Ishikawa (cell line): ENCODE data around the gene IGFALS.
A peak's percentile ranks its signal among the peaks of the same experiment; 100 is the strongest.

Source experiments
- CEBPB ChIP-seq: IDR thresholded peaks from 2 replicates; pipeline ENCODE4 v1.6.1; 2012
- EP300 ChIP-seq: IDR thresholded peaks from 2 replicates; pipeline ENCODE4 v1.6.1; 2012; ENCODE audit warnings: borderline replicate concordance
- MAX ChIP-seq: IDR thresholded peaks from 2 replicates; pipeline ENCODE4 v1.6.1; 2012
- NFIC ChIP-seq: IDR thresholded peaks from 2 replicates; pipeline ENCODE4 v1.6.1; 2012
- RAD21 ChIP-seq: IDR thresholded peaks from 2 replicates; pipeline ENCODE4 v1.6.1; 2012; ENCODE audit warnings: low read depth
- REST ChIP-seq: IDR thresholded peaks from 2 replicates; pipeline ENCODE4 v1.6.1; 2012; ENCODE audit warnings: low read depth, mild to moderate bottlenecking
- TAF1 ChIP-seq: IDR thresholded peaks from 2 replicates; pipeline ENCODE4 v1.6.1; 2012; ENCODE audit warnings: low read depth, mild to moderate bottlenecking
- TCF12 ChIP-seq: IDR thresholded peaks from 2 replicates; pipeline ENCODE4 v1.6.1; 2012; ENCODE audit warnings: low read depth
- TEAD4 ChIP-seq: IDR thresholded peaks from 2 replicates; pipeline ENCODE4 v1.6.1; 2012
- USF1 ChIP-seq: IDR thresholded peaks from 2 replicates; pipeline ENCODE4 v1.6.1; 2012
- YY1 ChIP-seq: IDR thresholded peaks from 2 replicates; pipeline ENCODE4 v1.6.1; 2012; ENCODE audit warnings: low read depth

GRCh38 chr16:1812732-1813163, 19.2 kb upstream of the IGFALS start:
- 0 out of 2 replicates have a peak, but pooled peaks have one; percentile 47 for TF ChIP-seq TCF12
- TF ChIP-seq EP300, result no peak
- TF ChIP-seq YY1, result peak; percentile 36; the same call in 1 of the 2 replicates
- TF ChIP-seq CEBPB, result no peak
- peak; percentile 93 for TF ChIP-seq MAX
- peak; percentile 39; the same call in 1 of the 2 replicates for TF ChIP-seq TEAD4
- peak; percentile 41; the same call in 1 of the 2 replicates for TF ChIP-seq USF1
- no peak for TF ChIP-seq TAF1
- peak; percentile 45 for TF ChIP-seq NFIC
- peak; percentile 78 for TF ChIP-seq RAD21
- no peak for TF ChIP-seq REST
